ENCODE data around the gene CEP112.

DNA sequence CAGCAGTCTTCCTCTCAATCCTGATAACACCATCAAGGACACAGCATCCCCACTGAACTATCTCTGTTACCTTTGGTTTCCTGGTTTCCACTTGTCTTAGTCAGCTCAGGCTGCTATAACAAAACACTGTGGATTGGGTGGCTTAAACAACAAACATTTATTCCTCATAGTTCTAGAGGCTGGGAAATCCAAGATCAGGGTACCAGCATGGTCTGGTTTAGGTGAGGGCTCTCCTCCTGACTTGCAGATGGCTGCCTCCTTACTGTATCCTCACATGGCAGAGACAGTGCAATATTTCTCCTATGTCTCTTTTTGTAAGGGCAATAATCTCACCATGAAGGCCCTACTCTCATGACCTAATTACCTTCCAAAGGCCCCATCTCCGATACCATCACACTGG lies 527.2 kb downstream of the CEP112 start:
- TF ChIP-seq, protein P1, sequence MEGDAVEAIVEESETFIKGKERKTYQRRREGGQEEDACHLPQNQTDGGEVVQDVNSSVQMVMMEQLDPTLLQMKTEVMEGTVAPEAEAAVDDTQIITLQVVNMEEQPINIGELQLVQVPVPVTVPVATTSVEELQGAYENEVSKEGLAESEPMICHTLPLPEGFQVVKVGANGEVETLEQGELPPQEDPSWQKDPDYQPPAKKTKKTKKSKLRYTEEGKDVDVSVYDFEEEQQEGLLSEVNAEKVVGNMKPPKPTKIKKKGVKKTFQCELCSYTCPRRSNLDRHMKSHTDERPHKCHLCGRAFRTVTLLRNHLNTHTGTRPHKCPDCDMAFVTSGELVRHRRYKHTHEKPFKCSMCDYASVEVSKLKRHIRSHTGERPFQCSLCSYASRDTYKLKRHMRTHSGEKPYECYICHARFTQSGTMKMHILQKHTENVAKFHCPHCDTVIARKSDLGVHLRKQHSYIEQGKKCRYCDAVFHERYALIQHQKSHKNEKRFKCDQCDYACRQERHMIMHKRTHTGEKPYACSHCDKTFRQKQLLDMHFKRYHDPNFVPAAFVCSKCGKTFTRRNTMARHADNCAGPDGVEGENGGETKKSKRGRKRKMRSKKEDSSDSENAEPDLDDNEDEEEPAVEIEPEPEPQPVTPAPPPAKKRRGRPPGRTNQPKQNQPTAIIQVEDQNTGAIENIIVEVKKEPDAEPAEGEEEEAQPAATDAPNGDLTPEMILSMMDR (IDR thresholded peaks at IDR 0.05; ENCODE audit: control extremely low read depth in 1 of 3, insufficient read depth in 1 of 3, low read depth in 1 of 3, low read length in 3 of 3) = no peak
- TF ChIP-seq SP1 (IDR thresholded peaks at IDR 0.05; ENCODE audit: low read depth, low read length) (no peak), TAF1 (IDR thresholded peaks at IDR 0.05; ENCODE audit: low read depth, low read length) (no peak), TCF12 (IDR thresholded peaks at IDR 0.05; ENCODE audit: low read depth, low read length) (no peak), POLR2AphosphoS5 (IDR thresholded peaks at IDR 0.05; ENCODE audit: low read depth, low read length) (no peak), SP2 (IDR thresholded peaks at IDR 0.05; ENCODE audit: low read length) (no peak), TBP (IDR thresholded peaks at IDR 0.05; ENCODE audit: low read depth, low read length) (no peak), GABPA (IDR thresholded peaks at IDR 0.05; ENCODE audit: borderline replicate concordance, insufficient read depth, low read length) (no peak), YY1 (IDR thresholded peaks at IDR 0.05; ENCODE audit: low read depth, low read length) (no peak), JUN (IDR thresholded peaks at IDR 0.05; ENCODE audit: low read depth, low read length) (no peak), EP300 (IDR thresholded peaks at IDR 0.05; ENCODE audit: borderline replicate concordance in 1 of 2, low read depth in 2 of 2, low read length in 2 of 2) (no peak), RAD21 (IDR thresholded peaks at IDR 0.05 in 1 of 2, conservative IDR thresholded peaks at IDR 0.05 in 1 of 2; ENCODE audit: low read depth in 2 of 2, low read length in 2 of 2) (no peak), EZH2 (IDR thresholded peaks at IDR 0.05; ENCODE audit: low read depth, low read length, severe bottlenecking) (no peak)

Data from H1 (cell line).